ENCODE measurements around the gene BSND.
"Not testable (repeated sequence)": the region's sequence is repeated elsewhere in the genome, so short reads cannot be mapped to it uniquely, and the experiment has no call there.

BSND gene

DNA sequence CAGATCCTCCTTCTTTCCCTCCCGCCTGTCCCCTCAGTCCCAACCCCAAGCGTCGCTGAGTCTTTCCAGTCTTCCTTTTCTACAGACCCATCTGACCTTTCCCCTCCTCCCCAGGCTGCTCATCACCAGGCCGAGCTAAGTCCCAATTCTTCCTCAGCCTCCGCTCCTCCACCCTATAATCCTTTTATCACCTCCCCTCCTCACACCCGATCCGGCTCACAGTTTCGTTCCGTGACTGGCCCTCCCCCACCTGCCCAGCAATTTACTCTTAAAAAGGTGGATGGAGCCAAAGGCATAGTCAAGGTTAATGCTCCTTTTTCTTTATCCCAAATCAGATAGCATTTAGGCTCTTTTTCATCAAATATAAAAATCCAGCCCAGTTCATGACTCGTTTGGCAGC, 25.4 kb downstream of the BSND start:
- DNase-seq = not testable (repeated sequence)

DNA sequence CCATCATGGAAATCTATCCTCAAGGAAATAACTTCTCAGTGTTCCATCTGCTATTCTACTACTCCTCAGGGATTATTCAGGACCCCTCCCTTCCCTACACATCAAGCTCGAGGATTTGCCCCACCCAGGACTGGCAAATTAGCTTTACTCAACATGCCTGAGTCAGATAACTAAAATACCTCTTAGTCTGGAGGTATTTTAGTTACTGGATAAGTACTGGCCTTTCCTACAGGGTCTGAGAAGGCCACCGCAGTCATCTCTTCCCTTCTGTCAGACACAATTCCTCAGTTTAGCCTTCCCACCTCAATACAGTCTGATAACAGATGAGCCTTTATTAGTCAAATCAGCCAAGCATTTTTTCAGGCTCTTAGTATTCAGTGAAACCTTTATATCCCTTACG, 27.9 kb downstream of the BSND start:
- not testable (repeated sequence) for DNase-seq

DNA sequence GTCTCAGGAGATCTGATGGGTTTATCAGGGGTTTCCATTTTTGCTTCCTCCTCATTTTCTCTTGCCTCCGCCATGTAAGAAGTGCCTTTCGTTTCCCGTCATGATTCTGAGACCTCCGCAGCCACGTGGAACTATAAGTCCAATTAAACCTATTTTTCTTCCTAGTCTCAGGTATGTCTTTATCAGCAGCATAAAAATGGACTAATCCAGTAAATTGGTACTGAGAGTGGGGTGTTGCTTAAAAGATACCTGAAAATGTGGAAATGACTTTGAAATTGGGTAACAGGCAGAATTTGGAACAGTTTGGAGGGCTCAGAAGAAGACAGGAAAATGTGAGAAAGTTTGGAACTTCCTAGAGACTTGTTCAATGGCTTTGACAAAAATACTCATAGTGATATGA, 32.4 kb downstream of the BSND start:
- DNase-seq = not testable (repeated sequence)

DNA sequence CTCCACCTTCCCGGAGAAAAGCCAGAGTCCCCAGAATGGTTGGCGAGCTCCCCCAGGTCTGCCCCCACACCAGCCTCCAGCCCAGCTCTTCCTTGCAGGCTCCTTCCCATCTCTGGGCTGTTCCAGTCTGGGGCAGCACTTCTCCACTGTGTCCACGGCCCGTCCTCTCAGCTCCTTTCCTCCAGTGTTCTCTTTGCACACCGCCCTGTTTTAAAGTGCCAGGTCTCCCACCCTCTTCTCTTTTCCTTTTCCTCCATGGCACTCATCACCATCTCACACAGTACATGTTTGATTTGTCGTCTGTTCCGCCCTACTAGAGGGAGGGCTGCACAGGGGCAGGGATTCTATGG, 34.5 kb downstream of the BSND start:
- no peak for DNase-seq

DNA sequence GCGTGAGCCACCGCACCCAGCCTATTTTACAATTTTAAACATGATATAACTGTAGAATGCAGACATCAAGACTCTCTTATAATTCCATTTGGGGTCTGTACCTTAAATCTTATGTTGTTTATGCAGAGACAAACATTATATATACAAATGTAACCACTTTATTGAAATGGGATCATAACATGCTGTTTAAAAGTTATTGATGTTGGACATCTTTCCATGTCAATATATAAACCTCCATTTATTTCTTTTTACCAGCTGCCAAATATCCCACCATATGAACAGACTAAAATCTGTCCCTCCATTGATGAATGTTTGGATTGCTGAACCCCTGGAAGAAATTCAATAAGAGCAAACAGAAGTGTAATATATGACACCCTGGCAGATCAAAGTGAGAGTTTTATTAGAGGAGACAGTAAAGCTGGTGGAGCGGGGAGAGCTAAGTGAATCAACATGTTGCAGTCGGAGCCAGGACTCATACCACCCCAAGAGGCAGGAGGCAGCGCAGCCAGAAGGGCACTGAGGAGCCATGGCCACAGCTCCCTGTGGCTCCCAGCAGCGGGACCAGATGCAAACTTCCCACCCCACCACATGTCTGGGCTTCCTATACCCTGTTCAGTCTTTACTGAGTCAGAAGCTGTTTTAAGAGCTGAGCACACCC, 35.9 kb downstream of the BSND start:
- no peak for DNase-seq

DNA sequence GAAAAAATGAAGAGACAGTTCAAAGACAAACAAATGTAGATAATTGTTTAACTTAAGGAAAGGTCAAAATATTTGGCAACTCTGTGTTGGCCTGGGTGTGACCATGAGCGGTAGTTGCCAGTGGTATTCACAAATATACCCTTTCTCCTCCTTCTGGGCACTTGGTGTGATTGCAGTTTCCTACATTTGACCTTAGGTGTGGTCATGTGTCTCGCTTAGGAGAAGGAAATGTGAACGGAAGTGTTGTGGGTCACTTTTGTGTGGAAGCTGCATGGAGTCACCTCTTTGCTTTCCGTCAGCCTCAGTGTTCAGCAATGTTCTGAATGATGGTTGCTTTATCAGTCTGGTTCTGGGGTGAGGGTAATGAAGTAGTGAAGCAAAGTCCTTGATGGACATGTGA, 37.2 kb downstream of the BSND start:
- no peak for DNase-seq

DNA sequence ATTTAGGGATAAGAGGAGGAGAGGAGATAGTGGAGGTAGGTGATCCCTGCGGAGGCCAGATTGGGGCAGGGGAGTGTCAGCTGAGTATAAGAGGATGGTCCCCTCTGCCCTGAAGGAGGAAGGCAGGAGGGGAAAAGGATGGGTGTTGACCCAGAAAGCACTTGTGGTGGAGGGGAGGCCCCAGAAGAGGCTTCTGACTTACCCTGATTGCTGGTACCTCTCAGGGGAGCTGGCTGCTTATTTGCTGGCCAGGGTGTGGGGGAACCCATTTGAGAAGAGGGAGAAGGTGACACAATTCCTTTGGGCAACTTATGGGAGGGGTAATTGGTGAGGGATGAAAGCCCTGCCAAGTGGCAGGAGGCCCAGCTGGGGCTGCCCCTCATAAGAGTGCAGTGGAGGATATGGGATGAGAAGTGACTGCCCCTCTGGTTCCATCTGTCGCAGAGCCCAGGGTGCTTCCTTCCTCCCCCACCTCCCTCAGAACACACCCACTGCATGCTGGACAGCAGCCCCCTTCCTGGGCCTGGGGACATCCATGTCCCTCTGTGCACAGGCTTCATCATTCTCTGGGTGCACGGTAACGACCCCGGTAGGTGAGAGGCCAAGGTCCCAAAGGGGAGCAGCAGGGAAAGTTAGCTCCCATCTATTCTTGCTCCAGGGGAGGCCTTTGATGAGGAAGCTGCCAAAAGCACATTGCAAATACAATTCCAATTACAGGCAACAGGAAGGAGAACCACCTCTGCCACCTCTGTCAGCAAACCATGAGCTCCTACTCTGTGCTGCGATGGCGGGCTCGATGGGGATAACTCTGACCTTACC, 39.2 kb downstream of the BSND start:
- DNase-seq = no peak

DNA sequence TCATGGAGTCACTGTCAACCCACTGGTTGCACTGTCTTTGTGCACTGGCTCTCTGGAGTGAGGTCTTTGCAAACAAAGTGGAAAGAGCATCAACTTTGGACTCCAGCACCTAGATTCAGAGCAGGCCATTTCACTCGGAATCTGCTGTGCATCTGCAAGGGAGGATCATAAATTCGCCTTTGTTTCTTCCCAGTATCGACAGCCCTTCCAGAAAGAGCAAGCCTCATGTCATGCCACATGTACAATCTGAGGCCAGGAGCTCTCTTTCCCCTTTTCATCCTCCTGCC, 39.8 kb downstream of the BSND start:
- no peak for DNase-seq

DNA sequence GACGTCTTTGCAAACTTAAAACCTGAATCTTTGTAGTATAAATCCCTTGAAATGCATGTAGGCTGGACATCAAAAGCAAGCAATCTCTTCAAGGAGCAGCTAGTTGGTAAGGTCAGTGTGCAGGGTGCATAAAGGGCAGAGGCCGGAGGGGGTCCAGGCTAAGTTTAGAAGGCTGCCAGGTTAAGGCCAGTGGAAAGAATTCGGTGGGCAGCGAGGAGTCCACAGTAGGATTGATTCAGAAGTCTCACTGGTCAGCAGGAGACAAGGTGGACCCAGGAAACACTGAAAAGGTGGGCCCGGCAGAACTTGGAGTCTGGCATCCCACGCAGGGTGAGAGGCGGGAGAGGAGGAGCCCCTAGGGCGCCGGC, 40.2 kb downstream of the BSND start:
- DNase-seq = no peak

DNA sequence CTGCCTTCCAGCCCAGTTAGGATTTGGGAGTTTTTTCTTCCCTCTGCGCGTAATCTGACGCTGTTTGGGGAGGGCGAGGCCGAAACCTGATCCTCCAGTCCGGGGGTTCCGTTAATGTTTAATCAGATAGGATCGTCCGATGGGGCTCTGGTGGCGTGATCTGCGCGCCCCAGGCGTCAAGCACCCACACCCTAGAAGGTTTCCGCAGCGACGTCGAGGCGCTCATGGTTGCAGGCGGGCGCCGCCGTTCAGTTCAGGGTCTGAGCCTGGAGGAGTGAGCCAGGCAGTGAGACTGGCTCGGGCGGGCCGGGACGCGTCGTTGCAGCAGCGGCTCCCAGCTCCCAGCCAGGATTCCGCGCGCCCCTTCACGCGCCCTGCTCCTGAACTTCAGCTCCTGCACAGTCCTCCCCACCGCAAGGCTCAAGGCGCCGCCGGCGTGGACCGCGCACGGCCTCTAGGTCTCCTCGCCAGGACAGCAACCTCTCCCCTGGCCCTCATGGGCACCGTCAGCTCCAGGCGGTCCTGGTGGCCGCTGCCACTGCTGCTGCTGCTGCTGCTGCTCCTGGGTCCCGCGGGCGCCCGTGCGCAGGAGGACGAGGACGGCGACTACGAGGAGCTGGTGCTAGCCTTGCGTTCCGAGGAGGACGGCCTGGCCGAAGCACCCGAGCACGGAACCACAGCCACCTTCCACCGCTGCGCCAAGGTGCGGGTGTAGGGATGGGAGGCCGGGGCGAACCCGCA, 40.8 kb downstream of the BSND start, which contains the start of gene PCSK9:
TSS of gene PCSK9 (plus strand) at position 207 of the 741 bp plus-strand sequence. CDS start at position 497, 290 bp downstream.
- no peak for DNase-seq

DNA sequence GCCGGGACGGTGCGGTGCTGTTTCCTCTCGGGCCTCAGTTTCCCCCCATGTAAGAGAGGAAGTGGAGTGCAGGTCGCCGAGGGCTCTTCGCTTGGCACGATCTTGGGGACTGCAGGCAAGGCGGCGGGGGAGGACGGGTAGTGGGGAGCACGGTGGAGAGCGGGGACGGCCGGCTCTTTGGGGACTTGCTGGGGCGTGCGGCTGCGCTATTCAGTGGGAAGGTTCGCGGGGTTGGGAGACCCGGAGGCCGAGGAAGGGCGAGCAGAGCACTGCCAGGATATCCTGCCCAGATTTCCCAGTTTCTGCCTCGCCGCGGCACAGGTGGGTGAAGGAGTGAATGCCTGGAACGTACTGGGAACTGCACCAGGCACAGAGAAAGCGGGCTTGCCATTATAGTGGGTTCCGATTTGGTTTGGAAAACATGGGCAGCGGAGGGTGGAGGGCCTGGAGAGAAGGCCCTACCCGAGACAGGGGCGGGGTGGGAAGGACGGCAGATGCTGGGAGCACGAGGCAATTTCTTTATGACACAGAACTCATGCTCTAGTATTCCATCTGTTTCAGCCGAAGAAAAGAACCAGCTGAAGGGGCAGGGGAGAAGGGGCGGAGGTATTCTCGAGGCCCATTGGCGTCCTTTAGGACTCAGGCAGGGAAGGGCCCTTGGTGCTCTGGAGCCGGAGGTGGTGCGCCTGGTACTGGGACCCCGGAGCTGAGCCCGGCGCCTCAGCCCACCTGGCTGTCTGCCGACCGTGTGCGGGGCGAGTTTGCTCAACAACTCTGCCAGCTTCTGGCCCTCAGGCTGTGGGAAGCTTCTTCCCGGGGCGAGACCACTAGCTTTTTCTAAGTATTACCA, 41.6 kb downstream of the BSND start:
- no peak for DNase-seq

DNA sequence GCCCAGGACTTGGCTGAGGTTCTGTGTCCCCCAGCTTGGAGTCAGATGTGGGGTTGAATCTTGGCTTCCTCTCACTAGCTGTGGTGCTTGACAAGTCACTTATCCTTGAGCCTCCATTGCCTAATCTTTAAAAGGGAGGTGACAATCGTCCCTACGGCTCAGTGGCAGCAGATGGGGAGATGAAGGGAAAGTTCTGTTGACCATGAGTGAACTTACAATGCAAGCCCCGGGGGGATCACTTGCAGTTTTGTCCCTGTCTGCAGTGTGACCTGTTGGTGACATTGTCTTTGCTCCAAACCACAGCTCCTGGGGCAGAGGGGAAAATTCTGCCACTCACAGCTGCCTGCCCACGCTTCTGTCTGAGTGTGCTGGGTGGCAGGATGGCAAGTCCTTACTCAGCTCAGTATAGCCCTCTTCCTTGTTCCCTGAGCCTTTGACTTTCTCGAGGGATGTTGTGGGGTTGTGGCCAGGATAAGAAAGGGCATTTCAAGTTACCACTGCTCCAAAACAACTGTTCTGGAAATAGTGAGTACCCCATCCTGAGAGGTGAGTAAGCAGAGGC, 42.3 kb downstream of the BSND start:
- DNase-seq = no peak

DNA sequence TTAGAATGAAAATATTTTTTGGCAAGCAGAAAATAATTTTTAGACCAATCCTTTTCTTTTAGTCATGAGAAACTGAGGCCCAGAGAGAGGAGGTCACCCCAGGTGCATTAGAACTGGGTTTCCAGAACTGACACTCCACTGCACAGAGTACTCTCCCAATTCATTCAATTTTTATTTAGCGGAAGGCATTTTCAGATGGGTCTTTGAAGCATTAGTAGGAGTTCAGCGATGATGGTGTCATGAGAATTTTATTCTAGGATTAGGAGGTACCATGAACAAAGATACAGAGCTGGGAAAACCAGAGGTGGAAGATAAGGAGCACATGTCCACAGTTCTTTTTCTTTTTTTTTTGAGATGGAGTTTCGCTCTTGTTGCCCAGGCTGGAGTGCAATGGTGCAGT, 42.9 kb downstream of the BSND start:
- no peak for DNase-seq

DNA sequence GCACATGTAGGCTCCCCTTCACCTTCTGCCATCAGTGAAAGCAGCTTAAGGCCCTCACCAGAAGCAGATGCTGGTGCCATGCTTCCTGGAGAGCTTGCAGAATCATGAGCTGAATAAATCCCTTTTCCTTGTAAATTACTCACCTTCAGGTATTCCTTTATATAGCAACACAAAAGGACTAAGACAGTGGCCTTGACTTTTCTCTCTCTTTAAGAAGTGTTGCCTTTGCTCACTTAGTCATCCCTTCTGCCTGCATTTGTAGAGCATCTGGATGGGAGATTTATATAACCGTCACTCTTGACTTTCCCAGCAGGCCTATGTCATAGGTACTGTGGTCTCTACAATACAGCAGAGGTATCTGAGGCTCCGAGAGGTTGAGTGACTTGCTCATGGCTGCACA, 44.3 kb downstream of the BSND start:
- DNase-seq = no peak

DNA sequence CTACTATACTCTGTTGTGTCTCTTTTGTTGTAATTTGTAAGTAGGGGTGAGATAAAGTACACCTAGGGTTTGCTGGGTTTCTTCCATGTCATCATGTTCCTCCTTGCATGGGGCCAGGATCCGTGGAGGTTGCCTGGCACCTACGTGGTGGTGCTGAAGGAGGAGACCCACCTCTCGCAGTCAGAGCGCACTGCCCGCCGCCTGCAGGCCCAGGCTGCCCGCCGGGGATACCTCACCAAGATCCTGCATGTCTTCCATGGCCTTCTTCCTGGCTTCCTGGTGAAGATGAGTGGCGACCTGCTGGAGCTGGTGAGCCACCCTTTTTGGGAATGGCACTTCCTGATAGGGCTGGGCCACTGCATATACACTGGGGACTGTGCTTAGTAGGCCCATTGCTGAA, 45.0 kb downstream of the BSND start:
- DNase-seq = no peak

DNA sequence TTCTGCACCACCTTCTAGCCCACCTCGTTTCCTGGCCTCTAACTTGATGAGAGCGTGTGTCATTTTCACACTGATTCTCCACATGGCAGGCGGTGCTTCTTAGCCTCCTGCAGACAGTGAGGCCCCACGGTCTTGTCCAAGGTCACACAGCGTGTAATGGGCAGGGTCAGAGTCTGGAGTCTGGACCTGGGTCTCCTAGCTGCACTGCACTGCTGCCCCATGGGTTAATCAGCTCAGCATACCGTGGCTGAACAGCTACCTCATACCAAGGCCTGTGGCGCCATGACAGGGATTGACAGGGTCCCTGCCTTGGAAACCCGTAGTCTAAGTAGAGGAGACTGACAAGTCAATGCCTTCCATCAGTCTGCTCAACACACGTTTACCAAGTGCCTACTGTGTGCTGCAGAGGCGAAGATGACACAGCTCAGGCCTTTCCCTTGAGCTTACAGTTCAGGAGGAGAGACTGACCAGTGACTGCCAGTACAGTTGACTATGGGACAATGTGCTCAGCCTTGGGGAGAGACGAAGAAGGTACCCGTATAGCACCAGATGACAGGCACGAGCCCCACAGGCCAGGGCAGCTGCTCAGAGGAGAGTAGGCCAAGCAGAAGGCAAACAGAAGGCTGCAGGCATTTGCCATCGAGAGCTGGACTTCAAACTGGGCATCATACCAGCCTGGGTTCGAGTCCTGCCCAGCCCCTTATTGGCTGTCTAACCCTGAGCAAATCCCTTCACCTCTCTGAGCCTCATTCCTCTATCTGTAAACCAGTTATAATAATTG, 46.1 kb downstream of the BSND start:
- DNase-seq = no peak

DNA sequence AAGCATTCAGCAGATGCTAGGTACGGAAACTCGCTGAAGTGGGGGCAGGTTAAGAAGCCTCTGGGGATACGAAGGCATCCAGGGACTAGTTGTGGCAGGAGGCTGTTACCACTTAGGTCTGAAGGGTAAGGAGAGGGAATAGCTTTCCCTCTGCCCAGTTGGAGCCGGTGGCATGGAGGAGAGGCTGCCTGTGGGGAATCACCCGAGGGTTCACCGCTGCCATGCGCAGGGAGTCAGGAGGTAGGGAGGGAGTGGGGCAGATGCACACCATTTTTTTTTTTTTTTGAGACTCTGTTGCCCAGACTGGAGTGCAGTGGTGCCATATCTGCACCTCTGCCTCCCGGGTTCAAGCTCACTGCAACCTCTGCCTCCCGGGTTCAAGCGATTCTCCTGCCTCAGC, 46.7 kb downstream of the BSND start:
- DNase-seq = no peak

DNA sequence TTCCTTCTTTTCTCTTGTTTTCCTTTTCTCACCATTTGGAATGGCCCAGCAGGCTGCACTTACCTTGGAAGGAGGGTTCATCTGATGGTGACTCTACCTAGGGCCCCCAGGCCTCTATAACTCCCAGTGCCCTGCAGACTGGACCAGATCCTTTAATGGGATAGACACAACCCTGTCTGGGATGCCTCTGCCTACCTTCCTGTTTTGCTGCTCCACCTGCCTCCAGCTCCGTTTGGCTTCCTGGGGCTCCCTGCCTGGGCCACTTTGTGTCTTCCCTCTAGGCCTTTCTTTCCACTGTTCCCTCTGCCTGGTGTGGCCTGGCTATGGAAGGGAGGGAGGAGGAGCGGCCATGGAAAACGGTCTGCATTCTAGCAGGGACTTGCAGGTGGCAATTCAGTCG, 48.1 kb downstream of the BSND start:
- no peak for DNase-seq

DNA sequence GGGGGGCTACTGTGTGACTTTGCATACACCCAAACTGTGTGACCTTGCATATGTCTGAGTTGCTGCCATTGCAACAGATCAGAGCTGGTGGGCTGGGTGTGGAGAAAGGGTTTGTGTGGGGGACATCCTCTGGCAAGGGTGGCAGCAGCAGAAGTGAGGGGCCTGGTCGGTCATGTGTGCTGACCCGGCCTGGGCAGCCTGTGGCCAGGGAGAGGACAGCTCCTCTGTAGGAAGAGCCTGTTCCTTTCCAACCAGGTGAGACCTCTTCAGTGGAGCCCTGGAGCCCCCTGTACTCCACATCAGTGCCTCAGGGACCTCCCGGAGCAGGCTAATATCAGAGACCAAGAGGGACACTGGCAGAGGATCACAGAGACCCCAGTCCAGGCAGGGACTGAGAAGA, 48.9 kb downstream of the BSND start:
- DNase-seq = no peak

DNA sequence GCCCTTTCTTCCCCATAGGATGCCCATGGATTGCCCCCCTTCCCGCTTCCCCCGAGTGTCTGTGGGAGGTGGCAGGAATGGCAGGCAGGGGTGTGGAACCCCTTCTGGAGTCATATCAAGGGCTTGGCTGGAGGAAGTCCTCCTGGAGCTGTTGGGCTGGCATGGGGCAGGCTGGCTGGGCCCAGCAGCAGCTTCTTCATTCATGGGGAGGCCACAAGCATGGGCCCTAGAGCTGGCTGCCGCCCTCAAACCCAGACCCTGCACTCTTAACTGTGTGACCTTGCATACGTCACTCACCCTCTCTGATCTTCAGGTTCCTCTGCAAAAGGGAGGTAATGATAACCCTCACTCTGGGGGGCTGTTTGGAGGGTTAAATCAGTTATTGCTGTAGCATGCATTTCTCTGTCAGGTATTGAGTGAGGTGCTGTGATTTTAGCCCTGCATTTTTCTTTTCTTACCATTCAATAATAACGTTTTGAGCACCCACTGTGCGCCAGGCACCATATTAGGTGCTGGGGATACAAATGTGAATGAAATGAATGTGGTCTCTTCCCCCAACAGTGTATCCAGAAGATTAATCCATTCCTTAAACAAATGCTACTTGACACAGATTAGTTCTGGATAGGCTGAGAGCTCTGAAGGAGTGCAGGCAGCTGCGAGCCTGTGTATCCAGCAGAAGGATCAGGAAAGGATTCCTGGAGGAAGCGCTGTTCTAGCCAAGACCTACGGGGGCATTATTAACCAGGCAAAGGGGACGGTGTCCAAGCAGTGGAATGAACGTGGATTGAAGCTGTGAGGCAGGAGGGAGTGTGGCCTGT, 49.9 kb downstream of the BSND start:
- no peak for DNase-seq

DNA sequence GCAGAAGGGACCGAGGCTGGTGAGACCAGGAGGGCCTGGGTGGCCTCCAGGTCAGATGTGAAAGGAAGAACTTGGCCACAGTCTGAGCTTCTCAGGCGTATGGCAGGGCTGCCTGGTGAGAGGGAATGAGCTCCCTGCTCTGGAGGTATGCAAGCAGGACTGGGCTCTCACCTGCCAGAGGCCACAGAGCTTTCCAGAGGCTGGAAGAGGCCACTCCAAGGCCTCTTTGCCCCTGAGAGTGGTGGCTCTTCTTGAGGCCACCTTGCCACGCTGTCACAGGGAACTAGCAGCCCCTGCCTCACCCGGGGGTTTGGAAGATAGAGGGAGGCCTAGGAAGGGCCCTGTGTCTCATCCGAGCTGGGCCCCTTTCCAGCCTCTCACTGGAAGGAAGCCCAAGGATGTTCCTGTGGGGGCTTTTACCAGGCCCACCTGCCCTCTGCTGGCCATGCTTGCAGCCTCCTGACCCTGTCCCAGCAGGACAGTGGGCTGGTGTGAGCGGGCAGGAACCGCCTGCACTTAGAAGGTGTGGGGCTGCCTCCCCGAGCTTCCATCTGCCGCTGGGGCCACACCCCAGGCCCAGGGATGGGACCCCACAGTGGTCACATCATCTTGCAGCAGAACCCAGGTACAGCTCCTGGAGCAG, 50.7 kb downstream of the BSND start:
- DNase-seq = no peak
